ENCODE data around the gene NUDT19.

The NUDT19 gene

DNA sequence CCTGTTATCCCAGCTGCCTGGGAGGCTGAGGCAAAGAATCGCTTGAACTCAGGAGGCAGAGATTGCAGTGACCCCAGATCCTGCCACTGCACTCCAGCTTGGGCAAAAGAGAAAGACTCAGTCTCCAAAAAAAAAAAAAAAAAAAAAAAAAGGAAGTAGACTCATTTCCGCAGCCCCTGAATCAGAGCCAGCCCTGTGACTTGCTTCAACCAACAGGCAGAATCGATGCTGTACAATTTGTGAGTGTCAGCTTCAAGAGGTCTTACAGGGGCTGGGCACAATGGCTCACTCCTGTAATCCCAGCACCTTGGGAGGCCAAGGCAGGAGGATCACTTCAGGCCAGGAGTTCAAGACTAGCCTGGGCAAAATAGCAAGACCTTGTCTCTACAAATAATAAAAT lies 29.4 kb upstream of the NUDT19 start:
- no peak overlapping the region for H3K4me3 ChIP-seq (IDR thresholded peaks at IDR 0.05; ENCODE audit: insufficient read depth, low read depth, low read length)
- no peak overlapping the region for H3K9ac ChIP-seq
- H2AFZ ChIP-seq (ENCODE audit: low read depth) = no peak overlapping the region
- H3K36me3 ChIP-seq (ENCODE audit: insufficient read depth) = peaks cover 3% of the 10 kb centered on the region; the same call in 1 of the 2 replicates
- no peak overlapping the region for H3K4me2 ChIP-seq
- peaks cover 18% of the 10 kb centered on the region for H3K4me1 ChIP-seq (ENCODE audit: low read depth, poor library complexity, severe bottlenecking)
- peaks cover 95% of the 10 kb centered on the region for H3K79me2 ChIP-seq (ENCODE audit: insufficient read depth, low read depth)
- H3K27ac ChIP-seq = no peak overlapping the region
- no peaks in the 10 kb centered on the region for H3K27me3 ChIP-seq (ENCODE audit: insufficient read depth, low read depth)
- H4K20me1 ChIP-seq (ENCODE audit: insufficient read depth) = peaks cover 38% of the 10 kb centered on the region
- TF ChIP-seq CTCF (conservative IDR thresholded peaks at IDR 0.05; ENCODE audit: low read depth, low read length) = no peak

- Histone ChIP-seq H3K9ac (no peak overlapping the region), H3K4me2 (no peak overlapping the region), H3K27me3 (ENCODE audit: insufficient read depth, low read depth) (no peaks in the 10 kb centered on the region), H3K36me3 (ENCODE audit: insufficient read depth) (peaks cover 8% of the 10 kb centered on the region; the same call in 1 of the 2 replicates), H3K4me3 (IDR thresholded peaks at IDR 0.05; ENCODE audit: insufficient read depth, low read depth, low read length) (no peak overlapping the region), H3K27ac (no peak overlapping the region), H4K20me1 (ENCODE audit: insufficient read depth) (peaks cover 35% of the 10 kb centered on the region), H3K4me1 (ENCODE audit: low read depth, poor library complexity, severe bottlenecking) (peaks cover 46% of the 10 kb centered on the region), H2AFZ (ENCODE audit: low read depth) (no peak overlapping the region), H3K79me2 (ENCODE audit: insufficient read depth, low read depth) (peaks cover 98% of the 10 kb centered on the region)
- no peak for TF ChIP-seq CTCF (conservative IDR thresholded peaks at IDR 0.05; ENCODE audit: low read depth, low read length)
Measured at GRCh38 chr19:32666084-32666483, 25.5 kb upstream of the NUDT19 start.

DNA sequence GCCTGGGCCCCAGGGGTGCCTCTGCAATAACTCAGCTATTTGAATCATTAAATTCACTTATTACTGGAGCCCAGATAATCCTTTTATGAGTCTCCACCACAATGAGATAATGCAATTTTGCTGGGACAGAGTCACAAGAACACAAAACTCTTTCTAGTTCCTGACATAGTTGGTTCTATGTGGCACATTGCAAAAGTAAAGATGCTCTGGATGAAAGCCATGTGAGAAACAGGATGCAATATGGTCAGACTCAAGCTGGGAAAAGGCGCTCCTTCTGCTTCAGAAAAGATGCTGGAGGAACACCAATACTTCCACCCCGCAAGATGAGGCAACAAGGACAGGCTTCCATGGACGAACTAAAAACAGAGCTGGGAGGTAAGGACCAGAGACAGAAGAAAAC lies 22.3 kb upstream of the NUDT19 start:
- no peak overlapping the region for H3K27ac ChIP-seq
- H2AFZ ChIP-seq (ENCODE audit: low read depth) = no peak overlapping the region
- peaks cover 53% of the 10 kb centered on the region for H3K4me1 ChIP-seq (ENCODE audit: low read depth, poor library complexity, severe bottlenecking)
- peaks cover 14% of the 10 kb centered on the region; the same call in 1 of the 2 replicates for H4K20me1 ChIP-seq (ENCODE audit: insufficient read depth)
- no peaks in the 10 kb centered on the region for H3K27me3 ChIP-seq (ENCODE audit: insufficient read depth, low read depth)
- peaks cover 13% of the 10 kb centered on the region; the same call in 1 of the 2 replicates for H3K36me3 ChIP-seq (ENCODE audit: insufficient read depth)
- no peak overlapping the region for H3K4me2 ChIP-seq
- no peak overlapping the region for H3K9ac ChIP-seq
- TF ChIP-seq CTCF (conservative IDR thresholded peaks at IDR 0.05; ENCODE audit: low read depth, low read length) = no peak
- peaks cover 100% of the 10 kb centered on the region for H3K79me2 ChIP-seq (ENCODE audit: insufficient read depth, low read depth)
- no peak overlapping the region for H3K4me3 ChIP-seq (IDR thresholded peaks at IDR 0.05; ENCODE audit: insufficient read depth, low read depth, low read length)

DNA sequence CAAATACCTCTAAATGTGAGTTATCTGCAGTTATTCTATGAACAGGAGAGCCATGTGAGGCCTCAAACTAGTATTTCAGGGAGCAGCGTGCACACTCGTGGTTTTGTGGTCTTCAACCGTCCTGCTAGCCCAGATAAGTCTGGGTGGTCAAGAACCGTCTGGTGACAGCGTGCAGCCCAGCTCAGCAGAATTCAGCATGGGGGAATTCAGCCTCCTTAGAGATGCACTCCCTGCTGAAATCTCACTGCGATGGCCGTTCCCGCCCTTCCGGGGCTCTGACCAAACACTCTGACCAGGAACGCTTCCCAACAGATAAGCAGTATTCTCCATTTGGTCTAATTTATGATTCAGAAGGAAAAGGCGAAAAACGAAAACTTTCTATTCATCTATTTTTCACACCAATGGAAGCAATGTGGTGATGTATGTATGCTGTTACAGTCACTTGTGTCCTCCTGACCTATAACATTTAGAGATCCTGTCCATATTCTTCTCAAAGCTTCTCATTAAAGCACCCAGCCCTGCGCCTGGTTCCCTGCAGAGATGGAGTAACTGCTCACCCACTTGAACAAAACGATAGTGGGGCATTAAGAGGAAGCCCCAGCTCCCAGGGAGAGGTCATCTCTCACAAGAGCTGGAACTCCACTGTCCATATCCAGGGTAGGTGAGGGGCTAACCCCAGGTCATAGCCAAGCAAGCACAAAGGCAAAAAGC lies 19.6 kb upstream of the NUDT19 start:
- peaks cover 12% of the 10 kb centered on the region; the same call in 1 of the 2 replicates for H4K20me1 ChIP-seq (ENCODE audit: insufficient read depth)
- peak overlapping the region; percentile 62 for H3K4me2 ChIP-seq
- no peaks in the 10 kb centered on the region for H3K27me3 ChIP-seq (ENCODE audit: insufficient read depth, low read depth)
- H3K36me3 ChIP-seq (ENCODE audit: insufficient read depth) = peaks cover 13% of the 10 kb centered on the region; the same call in 1 of the 2 replicates
- no peak overlapping the region for H2AFZ ChIP-seq (ENCODE audit: low read depth)
- H3K4me1 ChIP-seq (ENCODE audit: low read depth, poor library complexity, severe bottlenecking) = peaks cover 48% of the 10 kb centered on the region
- H3K4me3 ChIP-seq (IDR thresholded peaks at IDR 0.05; ENCODE audit: insufficient read depth, low read depth, low read length) = no peak overlapping the region
- peak overlapping the region; percentile 84 for H3K27ac ChIP-seq
- H3K79me2 ChIP-seq (ENCODE audit: insufficient read depth, low read depth) = peaks cover 81% of the 10 kb centered on the region
- H3K9ac ChIP-seq = peak overlapping the region; percentile 89
- TF ChIP-seq CTCF (conservative IDR thresholded peaks at IDR 0.05; ENCODE audit: low read depth, low read length) = no peak

Measured in KMS-11 (cell line).